OCI-LY7 (cell line): Measurements from ENCODE around the gene YTHDC1. TPM values are rescaled to one million over a fixed set of nuclear protein-coding genes. Genes with fewer than 3 reads are reported as not detected.

Source experiments
- BruUV-seq: library from RNA; stranded (reverse); fragments of 400-500 nt; replicated peaks from 2 replicates; lab custom pipeline; 2021; lab: Mats Ljungman, UMichigan
- CTCF ChIA-PET: fragments of 300-600 bp; sonication (Branson Sonifier 250); formaldehyde crosslinking; loops from one replicate; lab custom pipeline; 2022; ENCODE audit warnings: antibody characterized with exemption; ENCODE audit not compliant: unreplicated experiment; lab: Charles Lee
- POLR2A ChIA-PET: fragments of 300-600 bp; sonication (Branson Sonifier 250); formaldehyde crosslinking; loops from one replicate; lab custom pipeline; 2022; ENCODE audit warnings: antibody characterized with exemption; lab: Charles Lee
- DNase-seq: peaks from one replicate; pipeline ENCODE4 v3.0.0-alpha.2; 2015; ENCODE audit warnings: low spot score
- H2AFZ ChIP-seq: fragments of 200-600 bp; sonication (generic), shearing (Covaris generic); 2 replicates; pipeline ENCODE4 v1.6.1; 2014; ENCODE audit warnings: mild to moderate bottlenecking, antibody characterized with exemption, low read length, moderate library complexity
- H3K27ac ChIP-seq: fragments of 200-600 bp; sonication (generic); 2 replicates; pipeline ENCODE4 v1.5.1; 2014; ENCODE audit warnings: mixed run types, low read depth, mild to moderate bottlenecking, moderate library complexity, low read length, inconsistent platforms; ENCODE audit not compliant: poor library complexity, severe bottlenecking
- H3K36me3 ChIP-seq: fragments of 200-600 bp; sonication (generic); 2 replicates; pipeline ENCODE4 v1.6.1; 2014; ENCODE audit warnings: mild to moderate bottlenecking, antibody characterized with exemption, low read length, moderate library complexity, mixed read lengths; ENCODE audit not compliant: insufficient read depth
- H3K4me1 ChIP-seq: fragments of 200-600 bp; sonication (generic); 2 replicates; pipeline ENCODE4 v1.5.1; 2014; ENCODE audit warnings: mild to moderate bottlenecking, low read length; ENCODE audit not compliant: insufficient read depth, poor library complexity, severe bottlenecking
- H3K4me2 ChIP-seq: fragments of 200-600 bp; sonication (generic); 2 replicates; pipeline ENCODE4 v1.6.1; 2014; ENCODE audit warnings: mild to moderate bottlenecking, low read length
- H3K4me3 ChIP-seq: fragments of 200-600 bp; sonication (generic); 2 replicates; pipeline ENCODE4 v1.5.1; 2014; ENCODE audit warnings: mild to moderate bottlenecking, low read depth, low read length; ENCODE audit not compliant: poor library complexity, severe bottlenecking
- H3K79me2 ChIP-seq: fragments of 200-600 bp; sonication (generic); 2 replicates; pipeline ENCODE4 v1.6.1; 2016; ENCODE audit warnings: low read depth, mild to moderate bottlenecking, low read length, moderate library complexity, mixed read lengths; ENCODE audit not compliant: insufficient read depth
- H3K9me2 ChIP-seq: fragments of 200-600 bp; sonication (generic); 2 replicates; pipeline ENCODE4 v1.6.1; 2016; ENCODE audit warnings: mild to moderate bottlenecking, low read length, mixed read lengths; ENCODE audit not compliant: insufficient read depth
- H3K9me3 ChIP-seq: fragments of 200-600 bp; sonication (generic); 2 replicates; pipeline ENCODE4 v1.6.1; 2014; ENCODE audit warnings: mild to moderate bottlenecking, mixed run types, low read length, mixed read lengths
- H4K20me1 ChIP-seq: fragments of 200-600 bp; sonication (generic); 2 replicates; pipeline ENCODE4 v1.6.1; 2014; ENCODE audit warnings: mild to moderate bottlenecking, antibody characterized with exemption, low read length, moderate library complexity, mixed read lengths; ENCODE audit not compliant: insufficient read depth
- CTCF ChIP-seq: fragments of 200-600 bp; sonication (generic); conservative IDR thresholded peaks from 2 replicates; pipeline ENCODE4 v1.5.1; 2014; ENCODE audit warnings: mild to moderate bottlenecking, antibody characterized with exemption, low read length, moderate library complexity, mixed read lengths
- EZH2phosphoT487 ChIP-seq: fragments of 200-600 bp; sonication (generic); IDR thresholded peaks from 2 replicates; pipeline ENCODE4 v1.6.1; 2018; ENCODE audit warnings: low read depth, borderline replicate concordance, mild to moderate bottlenecking, mixed run types, antibody characterized with exemption, low read length, moderate library complexity, mixed read lengths
- intact Hi-C: fragments of 100-400 bp; cut with micrococcal nuclease; formaldehyde crosslinking; loops from one replicate; pipeline ENCODE4 v1.10.0; 2022; ENCODE audit not compliant: unreplicated experiment
- small RNA-seq: library from RNA; depleted of rRNA; stranded (forward); fragments of <200 nt; gene quantifications from one replicate; pipeline ENCODE3, GENCODE V24; 2014
- total RNA-seq, 2 experiments: library from RNA; depleted of rRNA in 1 of 2; stranded (reverse); fragments of >200 nt in 1 of 2; shearing (Covaris generic) in 1 of 2; gene quantifications; 2 replicates each; pipeline ENCODE4 v1.2.3, GENCODE V29; 2014 to 2022

YTHDC1 gene
- total RNA-seq, 2 experiments from 2014 or later: 65.3 to 93.0 TPM

- H2AFZ ChIP-seq: no peak overlapping the region
- H3K4me2 ChIP-seq: no peak overlapping the region
- intact Hi-C loops: no loop called here
- no peak overlapping the region for H3K27ac ChIP-seq
- ChIA-PET CTCF (no interaction called here), POLR2A (no interaction called here)
- no peaks in the 10 kb centered on the region for H3K9me2 ChIP-seq
- H3K4me3 ChIP-seq: no peak overlapping the region
- no peaks in the 10 kb centered on the region for H3K9me3 ChIP-seq
- BruUV-seq: no TSS peak
- no peaks in the 10 kb centered on the region for H3K36me3 ChIP-seq
- H4K20me1 ChIP-seq: no peaks in the 10 kb centered on the region
- TF ChIP-seq CTCF (no peak), EZH2phosphoT487 (no peak)
- no peak for DNase-seq
- H3K79me2 ChIP-seq: no peaks in the 10 kb centered on the region
- no peaks in the 10 kb centered on the region for H3K4me1 ChIP-seq
Observed at GRCh38 chr4:68264875-68265565, 84.9 kb downstream of the YTHDC1 start.

Small RNA genes lying within 50 kb of the gene (small RNA-seq; reads per million reads assigned to genes)
- not detected for gene MT2P1

Other genes with a start within 250 kb of the YTHDC1 start
- not detected in 2 replicates for gene TMPRSS11F, start 220.2 kb downstream of the YTHDC1 start, total RNA-seq (2014; rRNA removed; shearing (Covaris generic))
- not detected in 2 replicates for gene TMPRSS11F, start 220.2 kb downstream of the YTHDC1 start, total RNA-seq (2022)
- gene TMPRSS11B, start 104.4 kb downstream of the YTHDC1 start, total RNA-seq (2014; rRNA removed; shearing (Covaris generic)): not detected in 2 replicates
- not detected in 2 replicates for gene TMPRSS11B, start 104.4 kb downstream of the YTHDC1 start, total RNA-seq (2022)
- gene TMPRSS11E, start 97.4 kb upstream of the YTHDC1 start, total RNA-seq (2014; rRNA removed; shearing (Covaris generic)): not detected in 2 replicates
- not detected in 2 replicates for gene TMPRSS11E, start 97.4 kb upstream of the YTHDC1 start, total RNA-seq (2022)
- gene UGT2B17, start 226.2 kb upstream of the YTHDC1 start, total RNA-seq (2014; rRNA removed; shearing (Covaris generic)): not detected in 2 replicates
- gene UGT2B17, start 226.2 kb upstream of the YTHDC1 start, total RNA-seq (2022): not detected in 2 replicates